ENCODE data around the gene TNS4.

TNS4 gene

DNA sequence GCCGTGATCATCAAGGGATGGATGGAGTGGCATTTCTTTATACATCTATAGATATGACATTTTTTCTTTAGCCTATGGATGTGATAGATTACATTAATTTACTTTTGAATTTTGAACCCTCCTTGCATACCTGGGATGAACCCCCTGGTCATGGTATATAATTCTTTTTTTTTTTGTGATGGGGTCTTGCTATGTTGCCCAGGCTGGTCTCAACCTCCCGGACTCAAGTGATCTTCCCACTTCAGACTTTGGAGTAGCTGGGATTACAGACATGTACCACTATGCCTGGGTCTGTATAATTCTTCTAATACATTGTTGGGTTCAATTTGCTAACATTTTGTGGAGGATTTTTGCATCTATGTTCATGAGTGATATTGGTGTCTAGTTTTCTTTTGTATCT is 1.7 kb upstream of the TNS4 start:
- Histone ChIP-seq H3K27me3 (ENCODE audit: insufficient read depth, poor library complexity, severe bottlenecking) (peaks cover 14% of the 10 kb centered on the region), H3K27ac (replicated peaks) (no peak overlapping the region), H3K4me3 (replicated peaks; ENCODE audit: insufficient read depth, low read length) (no peak overlapping the region)
- no peak for DNase-seq (ENCODE audit: low read depth in 1 of 2, low spot score in 1 of 2)
- TF ChIP-seq GABPA (IDR thresholded peaks at IDR 0.05; ENCODE audit: low read depth) (no peak), POLR2AphosphoS5 (IDR thresholded peaks at IDR 0.05; ENCODE audit: low read depth) (no peak), SPI1 (IDR thresholded peaks at IDR 0.05; ENCODE audit: borderline replicate concordance, low read depth) (no peak)
- TF ChIP-seq, protein P1, sequence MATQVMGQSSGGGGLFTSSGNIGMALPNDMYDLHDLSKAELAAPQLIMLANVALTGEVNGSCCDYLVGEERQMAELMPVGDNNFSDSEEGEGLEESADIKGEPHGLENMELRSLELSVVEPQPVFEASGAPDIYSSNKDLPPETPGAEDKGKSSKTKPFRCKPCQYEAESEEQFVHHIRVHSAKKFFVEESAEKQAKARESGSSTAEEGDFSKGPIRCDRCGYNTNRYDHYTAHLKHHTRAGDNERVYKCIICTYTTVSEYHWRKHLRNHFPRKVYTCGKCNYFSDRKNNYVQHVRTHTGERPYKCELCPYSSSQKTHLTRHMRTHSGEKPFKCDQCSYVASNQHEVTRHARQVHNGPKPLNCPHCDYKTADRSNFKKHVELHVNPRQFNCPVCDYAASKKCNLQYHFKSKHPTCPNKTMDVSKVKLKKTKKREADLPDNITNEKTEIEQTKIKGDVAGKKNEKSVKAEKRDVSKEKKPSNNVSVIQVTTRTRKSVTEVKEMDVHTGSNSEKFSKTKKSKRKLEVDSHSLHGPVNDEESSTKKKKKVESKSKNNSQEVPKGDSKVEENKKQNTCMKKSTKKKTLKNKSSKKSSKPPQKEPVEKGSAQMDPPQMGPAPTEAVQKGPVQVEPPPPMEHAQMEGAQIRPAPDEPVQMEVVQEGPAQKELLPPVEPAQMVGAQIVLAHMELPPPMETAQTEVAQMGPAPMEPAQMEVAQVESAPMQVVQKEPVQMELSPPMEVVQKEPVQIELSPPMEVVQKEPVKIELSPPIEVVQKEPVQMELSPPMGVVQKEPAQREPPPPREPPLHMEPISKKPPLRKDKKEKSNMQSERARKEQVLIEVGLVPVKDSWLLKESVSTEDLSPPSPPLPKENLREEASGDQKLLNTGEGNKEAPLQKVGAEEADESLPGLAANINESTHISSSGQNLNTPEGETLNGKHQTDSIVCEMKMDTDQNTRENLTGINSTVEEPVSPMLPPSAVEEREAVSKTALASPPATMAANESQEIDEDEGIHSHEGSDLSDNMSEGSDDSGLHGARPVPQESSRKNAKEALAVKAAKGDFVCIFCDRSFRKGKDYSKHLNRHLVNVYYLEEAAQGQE (IDR thresholded peaks at IDR 0.05; ENCODE audit: insufficient replicate concordance, low read depth): no peak
- TF ChIP-seq, protein P2, sequence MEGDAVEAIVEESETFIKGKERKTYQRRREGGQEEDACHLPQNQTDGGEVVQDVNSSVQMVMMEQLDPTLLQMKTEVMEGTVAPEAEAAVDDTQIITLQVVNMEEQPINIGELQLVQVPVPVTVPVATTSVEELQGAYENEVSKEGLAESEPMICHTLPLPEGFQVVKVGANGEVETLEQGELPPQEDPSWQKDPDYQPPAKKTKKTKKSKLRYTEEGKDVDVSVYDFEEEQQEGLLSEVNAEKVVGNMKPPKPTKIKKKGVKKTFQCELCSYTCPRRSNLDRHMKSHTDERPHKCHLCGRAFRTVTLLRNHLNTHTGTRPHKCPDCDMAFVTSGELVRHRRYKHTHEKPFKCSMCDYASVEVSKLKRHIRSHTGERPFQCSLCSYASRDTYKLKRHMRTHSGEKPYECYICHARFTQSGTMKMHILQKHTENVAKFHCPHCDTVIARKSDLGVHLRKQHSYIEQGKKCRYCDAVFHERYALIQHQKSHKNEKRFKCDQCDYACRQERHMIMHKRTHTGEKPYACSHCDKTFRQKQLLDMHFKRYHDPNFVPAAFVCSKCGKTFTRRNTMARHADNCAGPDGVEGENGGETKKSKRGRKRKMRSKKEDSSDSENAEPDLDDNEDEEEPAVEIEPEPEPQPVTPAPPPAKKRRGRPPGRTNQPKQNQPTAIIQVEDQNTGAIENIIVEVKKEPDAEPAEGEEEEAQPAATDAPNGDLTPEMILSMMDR (IDR thresholded peaks at IDR 0.05; ENCODE audit: insufficient read depth, low read length): no peak

DNA sequence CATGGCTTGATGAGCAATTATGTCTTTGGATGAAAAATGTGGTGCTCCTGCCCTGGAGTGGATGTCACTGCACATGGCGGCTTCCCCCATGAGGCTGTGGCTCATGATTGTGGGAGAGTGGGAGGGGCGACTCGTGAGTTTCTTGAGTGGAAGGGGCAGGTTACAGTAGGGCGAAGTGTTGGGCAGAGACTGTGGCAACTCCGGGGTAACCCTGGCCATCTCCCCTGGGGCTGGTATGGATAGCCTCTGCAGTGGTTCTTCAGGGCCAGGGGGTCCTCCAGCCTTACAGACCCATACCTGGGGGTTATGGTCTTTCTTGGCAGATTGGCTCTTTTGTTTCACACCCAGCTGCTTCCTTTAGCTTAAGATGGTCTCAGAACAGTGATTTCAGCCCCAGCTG is 1.3 kb upstream of the TNS4 start:
- TF ChIP-seq, protein P2 (IDR thresholded peaks at IDR 0.05; ENCODE audit: insufficient read depth, low read length): no peak
- TF ChIP-seq, protein P1 (IDR thresholded peaks at IDR 0.05; ENCODE audit: insufficient replicate concordance, low read depth): no peak
- TF ChIP-seq GABPA (IDR thresholded peaks at IDR 0.05; ENCODE audit: low read depth): no peak
- no peak for TF ChIP-seq POLR2AphosphoS5 (IDR thresholded peaks at IDR 0.05; ENCODE audit: low read depth)
- TF ChIP-seq SPI1 (IDR thresholded peaks at IDR 0.05; ENCODE audit: borderline replicate concordance, low read depth): no peak
- no peak for DNase-seq (ENCODE audit: low read depth in 1 of 2, low spot score in 1 of 2)
- Histone ChIP-seq H3K4me3 (replicated peaks; ENCODE audit: insufficient read depth, low read length) (no peak overlapping the region), H3K27me3 (ENCODE audit: insufficient read depth, poor library complexity, severe bottlenecking) (peaks cover 19% of the 10 kb centered on the region), H3K27ac (replicated peaks) (no peak overlapping the region)

DNA sequence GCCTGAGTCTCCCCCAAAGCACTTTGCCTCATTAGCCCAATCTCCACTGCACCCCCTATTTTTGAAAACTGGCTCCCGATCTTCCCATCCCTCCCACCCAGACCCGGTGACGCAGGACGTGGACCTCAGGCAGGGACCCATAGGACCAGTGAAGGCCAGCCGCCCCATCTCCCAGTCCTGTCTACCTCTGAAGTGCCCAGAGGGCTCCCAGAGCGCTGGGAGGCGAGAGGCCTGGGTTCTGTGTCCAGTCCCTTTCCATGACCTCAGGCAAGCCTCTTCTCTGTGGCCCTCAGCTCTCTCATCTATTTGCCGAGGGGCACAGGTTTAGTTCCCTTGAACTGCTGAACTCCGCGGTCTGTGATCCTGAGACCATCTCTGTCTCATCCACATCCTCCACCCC is 714 bp downstream of the TNS4 start:
- no peak for DNase-seq (ENCODE audit: low read depth in 1 of 2, low spot score in 1 of 2)
- Histone ChIP-seq H3K27me3 (ENCODE audit: insufficient read depth, poor library complexity, severe bottlenecking) (peaks cover 19% of the 10 kb centered on the region), H3K27ac (replicated peaks) (no peak overlapping the region), H3K4me3 (replicated peaks; ENCODE audit: insufficient read depth, low read length) (no peak overlapping the region)
- TF ChIP-seq GABPA (IDR thresholded peaks at IDR 0.05; ENCODE audit: low read depth) (no peak), POLR2AphosphoS5 (IDR thresholded peaks at IDR 0.05; ENCODE audit: low read depth) (no peak), SPI1 (IDR thresholded peaks at IDR 0.05; ENCODE audit: borderline replicate concordance, low read depth) (no peak)
- TF ChIP-seq, protein P1 (IDR thresholded peaks at IDR 0.05; ENCODE audit: insufficient replicate concordance, low read depth): no peak
- TF ChIP-seq, protein P2 (IDR thresholded peaks at IDR 0.05; ENCODE audit: insufficient read depth, low read length): no peak

Data from HL-60 (cell line).